GM12878 (cell line): Measurements from ENCODE around the gene GAS2L3. TPM values are rescaled to one million over a fixed set of nuclear protein-coding genes. Genes with fewer than 3 reads are reported as not detected.

Source experiments
- ATAC-seq: fragments of 200-7000 bp; cut with Tn5 transposase; 3 replicates; pipeline ENCODE4 v1.9.1; 2020; ENCODE audit warnings: mild to moderate bottlenecking, moderate library complexity
- BruUV-seq: library from RNA; stranded (reverse); fragments of 400-500 nt; replicated peaks from 2 replicates; lab custom pipeline; 2021; lab: Mats Ljungman, UMichigan
- CTCF ChIA-PET: fragments of 300-600 bp; sonication (Branson Sonifier 250); formaldehyde crosslinking; extraction: SDS; loops from one replicate; lab custom pipeline; 2021; ENCODE audit warnings: inconsistent platforms; lab: Yijun Ruan, JAX
- POLR2A ChIA-PET: fragments of 350-600 bp; formaldehyde crosslinking; extraction: SDS; loops from one replicate; lab custom pipeline; 2021; ENCODE audit warnings: inconsistent platforms; lab: Charles Lee
- RAD21 ChIA-PET: fragments of 300-600 bp; sonication (Branson Sonifier 250); formaldehyde crosslinking; loops from one replicate; lab custom pipeline; 2023; ENCODE audit warnings: antibody characterized with exemption; ENCODE audit not compliant: unreplicated experiment; lab: Charles Lee
- SMC1A ChIA-PET: fragments of 300-600 bp; sonication (Branson Sonifier 250); formaldehyde crosslinking; loops from one replicate; lab custom pipeline; 2023; ENCODE audit not compliant: unreplicated experiment, uncharacterized antibody; lab: Charles Lee
- DNase-seq: peaks from one replicate; pipeline ENCODE4 v3.0.0-alpha.2; 2011; ENCODE audit warnings: low read depth, low spot score
- FAIRE-seq: peaks from 3 replicates; lab custom pipeline; 2011; peaks lifted over from hg19 to GRCh38; lab: Jason Lieb, UNC
- H2AFZ ChIP-seq: 2 replicates; pipeline ENCODE4 v1.6.0; 2011; ENCODE audit warnings: low read depth, low read length, control low read depth; ENCODE audit not compliant: control insufficient read depth
- H3K27ac ChIP-seq: 2 replicates; pipeline ENCODE4 v1.5.1; 2011; ENCODE audit warnings: control low read depth; ENCODE audit not compliant: control insufficient read depth, insufficient read depth
- H3K27me3 ChIP-seq, 2 experiments: replicated peaks in 1 of 2; 2 replicates each; pipeline versions ENCODE4 v1.6.0 to v1.6.1; 2011; ENCODE audit warnings: low read length in 1 of 2; ENCODE audit not compliant: control insufficient read depth in 2 of 2, insufficient read depth in 2 of 2
- H3K36me3 ChIP-seq, 2 experiments: 2 replicates each; pipeline ENCODE4 v1.5.1; 2011; ENCODE audit warnings: low read length in 1 of 2; ENCODE audit not compliant: control insufficient read depth in 2 of 2, insufficient read depth in 2 of 2
- H3K4me1 ChIP-seq: 2 replicates; pipeline ENCODE4 v1.6.1; 2011; ENCODE audit warnings: mild to moderate bottlenecking, low read length, moderate library complexity, mixed read lengths; ENCODE audit not compliant: control insufficient read depth, insufficient read depth
- H3K4me2 ChIP-seq: 2 replicates; pipeline ENCODE4 v1.6.0; 2011; ENCODE audit warnings: control low read depth; ENCODE audit not compliant: control insufficient read depth, insufficient read depth
- H3K4me3 ChIP-seq: fragments of 200-600 bp; sonication (generic); 2 replicates; pipeline ENCODE4 v1.5.1; 2016
- H3K79me2 ChIP-seq: 2 replicates; pipeline ENCODE4 v1.6.0; 2011; ENCODE audit warnings: low read length; ENCODE audit not compliant: control insufficient read depth, insufficient read depth
- H3K9ac ChIP-seq: 2 replicates; pipeline ENCODE4 v1.8.0; 2011; ENCODE audit warnings: low read length, control low read depth, mixed read lengths; ENCODE audit not compliant: control insufficient read depth, insufficient read depth
- H3K9me3 ChIP-seq: replicated peaks from 3 replicates; pipeline ENCODE4 v1.5.1; 2011; ENCODE audit warnings: mild to moderate bottlenecking, low read length; ENCODE audit not compliant: control insufficient read depth, insufficient read depth
- H4K20me1 ChIP-seq: 2 replicates; pipeline ENCODE4 v1.6.0; 2011; ENCODE audit not compliant: control insufficient read depth, insufficient read depth
- CBX5 ChIP-seq: sonication (generic); IDR thresholded peaks from 2 replicates; pipeline ENCODE4 v1.6.1; 2016; ENCODE audit warnings: low read depth, moderate library complexity, mild to moderate bottlenecking, inconsistent platforms
- CHD2 ChIP-seq: IDR thresholded peaks from 2 replicates; pipeline ENCODE4 v1.6.1; 2011; ENCODE audit warnings: low read depth, low read length, improper control_type of control experiment, borderline replicate concordance
- EP300 ChIP-seq, 2 experiments: fragments of 150-350 bp in 1 of 2; IDR thresholded peaks; 2 replicates each; pipeline ENCODE4 v1.6.1; 2011 to 2012; ENCODE audit warnings: low read depth in 2 of 2, low read length in 2 of 2, borderline replicate concordance in 1 of 2, improper control_type of control experiment in 1 of 2, inconsistent platforms in 1 of 2; ENCODE audit not compliant: control insufficient read depth in 1 of 2
- HCFC1 ChIP-seq: fragments of 150-350 bp; IDR thresholded peaks from 2 replicates; pipeline ENCODE4 v1.6.1; 2014; ENCODE audit warnings: low read length
- IKZF1 ChIP-seq: fragments of 450-650 bp; conservative IDR thresholded peaks from 2 replicates; pipeline ENCODE4 v1.6.1; 2017; ENCODE audit warnings: antibody characterized with exemption, mild to moderate bottlenecking
- MXI1 ChIP-seq: fragments of 150-350 bp; IDR thresholded peaks from 2 replicates; pipeline ENCODE4 v1.6.1; 2011; ENCODE audit warnings: low read depth, mild to moderate bottlenecking, inconsistent platforms, low read length, improper control_type of control experiment
- PAX5 ChIP-seq: IDR thresholded peaks from 2 replicates; pipeline ENCODE4 v1.6.1; 2011; ENCODE audit warnings: low read depth, low read length, borderline replicate concordance
- POLR2AphosphoS5 ChIP-seq: IDR thresholded peaks from 2 replicates; pipeline ENCODE4 v1.6.1; 2011; ENCODE audit warnings: mild to moderate bottlenecking, low read length, inconsistent platforms
- RB1 ChIP-seq: fragments of 450-650 bp; formaldehyde crosslinking; IDR thresholded peaks from 2 replicates; pipeline ENCODE4 v1.6.1; 2017; ENCODE audit warnings: mild to moderate bottlenecking, borderline replicate concordance
- STAT3 ChIP-seq: IDR thresholded peaks from 2 replicates; pipeline ENCODE4 v1.6.1; 2011; ENCODE audit warnings: low read depth, low read length, improper control_type of control experiment
- TAF1 ChIP-seq: IDR thresholded peaks from 2 replicates; pipeline ENCODE4 v1.6.1; 2011; ENCODE audit warnings: mild to moderate bottlenecking, low read depth, low read length, borderline replicate concordance
- TCF12 ChIP-seq: IDR thresholded peaks from 2 replicates; pipeline ENCODE4 v1.6.1; 2011; ENCODE audit warnings: low read depth, mild to moderate bottlenecking, low read length
- in situ Hi-C: fragments of 300-500 bp; cut with MboI; formaldehyde crosslinking; loops from 9 replicates; pipeline ENCODE4 v1.14.3; 2018; ENCODE audit warnings: mixed read lengths
- intact Hi-C: fragments of 100-400 bp; cut with micrococcal nuclease; formaldehyde crosslinking; loops from one replicate; pipeline ENCODE4 v1.14.2; 2022; ENCODE audit not compliant: unreplicated experiment
- polyA plus RNA-seq, 11 experiments: library from polyadenylated mRNA; depleted of rRNA in 4 of 11; unstranded in 6 of 11; stranded (reverse) in 5 of 11; fragments of >200 nt; fragmentation: Nextera tagmentation in 4 of 11; fragmentation: Illumina TruSeq in 1 of 11; extraction: Ambion mirVana in 4 of 11; extraction: Trizol in 1 of 11; gene quantifications; 1 replicate in 1 of 11; 2 replicates in 10 of 11; pipeline versions ENCODE4 v1.2.1 to v1.2.3, GENCODE V29; 2011 to 2016; ENCODE audit warnings: inconsistent platforms in 2 of 11, missing spikeins in 2 of 11, low read depth in 1 of 11
- total RNA-seq, 4 experiments: library from RNA; depleted of rRNA in 3 of 4; stranded (reverse); fragments of >200 nt in 3 of 4; fragmentation: Illumina TruSeq in 1 of 4; extraction: Trizol in 1 of 4; gene quantifications; 2 replicates each; pipeline versions ENCODE4 v1.2.1 to v1.2.3, GENCODE V29; 2013 to 2021
- TF ChIP-seq, protein P1 (sequence below): fragments of 450-650 bp; IDR thresholded peaks from 2 replicates; pipeline ENCODE4 v1.6.1; 2017; ENCODE audit warnings: antibody characterized with exemption, mild to moderate bottlenecking, moderate library complexity

The GAS2L3 gene
- total and polyA plus RNA-seq, 10 of the 15 experiments (the other 5 are each of a cell fraction or from before 2014, with no cell fraction given) = 0.46 to 6.6 (median 2.4) TPM

- Histone ChIP-seq H3K9ac (no peak overlapping the region), H3K9me3 (no peaks in the 10 kb centered on the region), H3K4me1 (no peaks in the 10 kb centered on the region), H3K27me3 (no peaks in the 10 kb centered on the region; a peak in 1 of 4 replicates), H4K20me1 (no peaks in the 10 kb centered on the region), H3K79me2 (no peaks in the 10 kb centered on the region), H3K4me2 (no peak overlapping the region), H3K4me3 (no peak overlapping the region), H3K36me3 (no peaks in the 10 kb centered on the region), H2AFZ (no peak overlapping the region), H3K27ac (no peak overlapping the region)
- DNase-seq = no peak
- ChIA-PET POLR2A (no interaction called here), RAD21 (no interaction called here), SMC1A (interaction anchor here (0.7 kb wide), 1 partner anchor 101 kb away, joined by 3 read pairs; no protein-coding TSS in a partner anchor), CTCF (interaction anchor here (0.7 to 2.6 kb wide), 3 partner anchors 14 to 102 kb away, joined by 3 to 13 read pairs (median 4); no protein-coding TSS in a partner anchor)
- BruUV-seq = no TSS peak
- no peak for FAIRE-seq
- no peak for ATAC-seq
- no peak for TF ChIP-seq CHD2
- no peak for TF ChIP-seq IKZF1
- no peak for TF ChIP-seq STAT3
- no peak for TF ChIP-seq EP300 (IDR thresholded peaks at IDR 0.05; ENCODE audit: borderline replicate concordance in 1 of 2, control insufficient read depth in 1 of 2, low read depth in 2 of 2, low read length in 2 of 2)
- TF ChIP-seq PAX5 = no peak
- TF ChIP-seq POLR2AphosphoS5 = no peak
- TF ChIP-seq HCFC1 = no peak
- no peak for TF ChIP-seq CBX5
- TF ChIP-seq TCF12 = no peak
- no peak for TF ChIP-seq MXI1
- no peak for TF ChIP-seq RB1
- TF ChIP-seq, protein P1, sequence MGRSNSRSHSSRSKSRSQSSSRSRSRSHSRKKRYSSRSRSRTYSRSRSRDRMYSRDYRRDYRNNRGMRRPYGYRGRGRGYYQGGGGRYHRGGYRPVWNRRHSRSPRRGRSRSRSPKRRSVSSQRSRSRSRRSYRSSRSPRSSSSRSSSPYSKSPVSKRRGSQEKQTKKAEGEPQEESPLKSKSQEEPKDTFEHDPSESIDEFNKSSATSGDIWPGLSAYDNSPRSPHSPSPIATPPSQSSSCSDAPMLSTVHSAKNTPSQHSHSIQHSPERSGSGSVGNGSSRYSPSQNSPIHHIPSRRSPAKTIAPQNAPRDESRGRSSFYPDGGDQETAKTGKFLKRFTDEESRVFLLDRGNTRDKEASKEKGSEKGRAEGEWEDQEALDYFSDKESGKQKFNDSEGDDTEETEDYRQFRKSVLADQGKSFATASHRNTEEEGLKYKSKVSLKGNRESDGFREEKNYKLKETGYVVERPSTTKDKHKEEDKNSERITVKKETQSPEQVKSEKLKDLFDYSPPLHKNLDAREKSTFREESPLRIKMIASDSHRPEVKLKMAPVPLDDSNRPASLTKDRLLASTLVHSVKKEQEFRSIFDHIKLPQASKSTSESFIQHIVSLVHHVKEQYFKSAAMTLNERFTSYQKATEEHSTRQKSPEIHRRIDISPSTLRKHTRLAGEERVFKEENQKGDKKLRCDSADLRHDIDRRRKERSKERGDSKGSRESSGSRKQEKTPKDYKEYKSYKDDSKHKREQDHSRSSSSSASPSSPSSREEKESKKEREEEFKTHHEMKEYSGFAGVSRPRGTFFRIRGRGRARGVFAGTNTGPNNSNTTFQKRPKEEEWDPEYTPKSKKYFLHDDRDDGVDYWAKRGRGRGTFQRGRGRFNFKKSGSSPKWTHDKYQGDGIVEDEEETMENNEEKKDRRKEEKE = no peak
- TF ChIP-seq TAF1 = no peak
- intact Hi-C loops = no loop called here
- in situ Hi-C loops = no loop called here
These were observed 83.4 kb downstream of the GAS2L3 start for GRCh38 chr12:100656856-100657255.
